ENCODE results near the gene MTHFSD.

The MTHFSD gene

DNA sequence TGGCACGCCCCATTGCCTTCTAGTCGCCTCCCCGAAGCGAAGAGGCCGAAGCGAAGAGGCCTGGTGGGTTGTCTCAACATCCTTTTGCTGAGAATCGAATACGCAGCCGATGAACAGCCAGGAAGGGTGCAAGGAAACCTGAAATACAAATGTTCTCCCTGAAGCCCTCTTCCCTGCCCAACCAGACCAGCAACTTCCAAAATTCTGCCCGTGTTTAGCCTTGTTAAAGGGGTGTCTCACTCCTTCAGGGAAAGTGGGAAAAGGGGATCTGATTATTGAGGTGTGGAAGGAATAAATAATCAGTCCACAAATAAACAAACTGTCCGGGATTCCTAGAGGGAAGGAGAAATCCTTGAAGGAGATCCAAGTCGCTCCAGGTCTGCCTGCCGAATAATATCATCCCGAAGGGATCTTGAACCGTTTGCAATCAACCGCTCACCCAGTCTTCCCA is 10.2 kb upstream of the MTHFSD start:
- DNase-seq, result no peak
- Histone ChIP-seq H3K27me3 (replicated peaks; ENCODE audit: insufficient read depth, low read length) (peaks cover 73% of the 10 kb centered on the region), H3K4me1 (ENCODE audit: low read length) (no peaks in the 10 kb centered on the region), H4K20me1 (ENCODE audit: insufficient read depth, low read length) (no peaks in the 10 kb centered on the region), H3F3A (ENCODE audit: insufficient read depth, low read length) (no peaks in the 10 kb centered on the region), H3K27ac (ENCODE audit: low read length) (no peak overlapping the region), H2AFZ (ENCODE audit: low read length) (no peak overlapping the region), H3K9me3 (replicated peaks; ENCODE audit: insufficient read depth, low read length) (no peaks in the 10 kb centered on the region), H3K36me3 (replicated peaks; ENCODE audit: insufficient read depth, low read length) (no peaks in the 10 kb centered on the region), H3K4me2 (ENCODE audit: low read depth, low read length) (no peak overlapping the region), H3K79me2 (ENCODE audit: low read length) (no peaks in the 10 kb centered on the region), H3K9me2 (replicated peaks; ENCODE audit: insufficient read depth, low read length) (no peaks in the 10 kb centered on the region), H3K9ac (ENCODE audit: low read length) (no peak overlapping the region), H3K4me3 (ENCODE audit: low read length) (no peak overlapping the region)
- TF ChIP-seq, protein P1, sequence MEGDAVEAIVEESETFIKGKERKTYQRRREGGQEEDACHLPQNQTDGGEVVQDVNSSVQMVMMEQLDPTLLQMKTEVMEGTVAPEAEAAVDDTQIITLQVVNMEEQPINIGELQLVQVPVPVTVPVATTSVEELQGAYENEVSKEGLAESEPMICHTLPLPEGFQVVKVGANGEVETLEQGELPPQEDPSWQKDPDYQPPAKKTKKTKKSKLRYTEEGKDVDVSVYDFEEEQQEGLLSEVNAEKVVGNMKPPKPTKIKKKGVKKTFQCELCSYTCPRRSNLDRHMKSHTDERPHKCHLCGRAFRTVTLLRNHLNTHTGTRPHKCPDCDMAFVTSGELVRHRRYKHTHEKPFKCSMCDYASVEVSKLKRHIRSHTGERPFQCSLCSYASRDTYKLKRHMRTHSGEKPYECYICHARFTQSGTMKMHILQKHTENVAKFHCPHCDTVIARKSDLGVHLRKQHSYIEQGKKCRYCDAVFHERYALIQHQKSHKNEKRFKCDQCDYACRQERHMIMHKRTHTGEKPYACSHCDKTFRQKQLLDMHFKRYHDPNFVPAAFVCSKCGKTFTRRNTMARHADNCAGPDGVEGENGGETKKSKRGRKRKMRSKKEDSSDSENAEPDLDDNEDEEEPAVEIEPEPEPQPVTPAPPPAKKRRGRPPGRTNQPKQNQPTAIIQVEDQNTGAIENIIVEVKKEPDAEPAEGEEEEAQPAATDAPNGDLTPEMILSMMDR (IDR thresholded peaks at IDR 0.05; ENCODE audit: low read length), result no peak
- TF ChIP-seq EZH2phosphoT487 (IDR thresholded peaks at IDR 0.05; ENCODE audit: low read length) (no peak), EZH2 (optimal IDR thresholded peaks at IDR 0.05; ENCODE audit: low read depth, low read length) (no peak)

DNA sequence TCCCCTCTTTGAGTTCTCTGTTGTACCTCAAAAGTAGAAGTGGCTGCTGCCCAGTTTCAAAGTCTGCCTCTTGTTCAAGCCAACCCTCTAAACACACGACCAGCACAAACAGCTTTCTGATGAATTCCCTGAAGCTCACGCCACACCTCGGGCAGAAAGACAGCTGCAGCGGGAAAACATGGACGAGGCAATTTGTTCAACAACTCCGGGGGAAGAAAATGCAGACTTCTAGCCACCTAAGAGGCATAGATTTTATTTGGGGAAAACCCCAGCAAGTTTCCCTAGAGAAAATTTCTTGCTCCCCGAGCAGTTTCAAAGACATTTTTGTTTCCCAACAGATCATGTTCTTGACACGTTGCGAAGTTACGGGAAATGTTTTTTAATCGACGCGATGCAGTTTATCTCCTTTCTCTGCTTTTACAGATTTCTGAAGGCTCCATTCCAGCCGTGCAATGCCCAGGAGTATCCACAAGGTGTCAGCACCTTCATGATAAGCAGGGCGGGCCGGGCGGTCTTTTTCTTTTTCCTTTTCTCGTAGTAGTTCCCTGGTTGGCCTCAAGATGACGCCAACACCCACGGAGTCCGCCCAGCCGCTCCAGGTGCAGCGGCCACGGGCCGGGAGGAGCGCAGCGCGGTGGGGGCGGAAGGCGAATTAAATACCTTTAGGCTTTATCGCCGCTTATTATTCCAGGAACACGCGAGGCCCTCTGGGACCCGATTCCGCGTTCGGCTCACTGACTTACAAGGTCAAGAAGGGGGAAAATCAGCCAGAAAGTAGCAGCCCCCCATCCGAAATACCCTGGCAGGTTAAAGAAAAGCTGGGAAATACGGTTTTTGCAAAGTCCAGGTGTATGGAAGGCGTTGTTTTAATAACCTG is 8.7 kb upstream of the MTHFSD start:
- Histone ChIP-seq H3K9me3 (replicated peaks; ENCODE audit: insufficient read depth, low read length) (no peaks in the 10 kb centered on the region), H3F3A (ENCODE audit: insufficient read depth, low read length) (no peaks in the 10 kb centered on the region), H2AFZ (ENCODE audit: low read length) (no peak overlapping the region), H3K27me3 (replicated peaks; ENCODE audit: insufficient read depth, low read length) (peaks cover 66% of the 10 kb centered on the region), H3K4me1 (ENCODE audit: low read length) (no peaks in the 10 kb centered on the region), H3K79me2 (ENCODE audit: low read length) (no peaks in the 10 kb centered on the region), H3K4me2 (ENCODE audit: low read depth, low read length) (no peak overlapping the region; the same call in 1 of the 2 replicates), H3K4me3 (ENCODE audit: low read length) (no peak overlapping the region), H3K36me3 (replicated peaks; ENCODE audit: insufficient read depth, low read length) (no peaks in the 10 kb centered on the region), H3K9me2 (replicated peaks; ENCODE audit: insufficient read depth, low read length) (no peaks in the 10 kb centered on the region), H4K20me1 (ENCODE audit: insufficient read depth, low read length) (no peaks in the 10 kb centered on the region), H3K27ac (ENCODE audit: low read length) (no peak overlapping the region), H3K9ac (ENCODE audit: low read length) (no peak overlapping the region)
- TF ChIP-seq, protein P1 (IDR thresholded peaks at IDR 0.05; ENCODE audit: low read length), result peak; percentile 89
- no peak for TF ChIP-seq EZH2 (optimal IDR thresholded peaks at IDR 0.05; ENCODE audit: low read depth, low read length)
- peak; percentile 73 for DNase-seq

DNA sequence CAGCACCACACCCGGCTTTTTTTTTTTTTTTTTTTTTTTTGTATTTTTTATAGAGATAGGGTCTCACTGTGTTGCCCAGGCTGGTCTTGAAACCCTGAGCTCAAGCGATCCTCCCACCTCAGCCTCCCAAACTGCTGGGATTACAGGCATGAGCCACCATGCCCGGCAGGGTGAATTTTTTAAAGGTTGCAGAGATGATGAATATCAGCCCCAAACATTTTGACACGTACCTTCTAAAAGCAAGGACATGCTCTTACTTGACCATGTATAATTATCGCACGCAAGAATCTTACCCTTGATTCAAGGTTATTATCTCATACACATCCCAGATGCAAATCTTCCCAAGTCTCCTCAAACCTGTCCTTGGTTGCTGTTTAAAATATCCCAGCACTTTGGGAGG is 7.3 kb upstream of the MTHFSD start:
- no peaks in the 10 kb centered on the region for H3F3A ChIP-seq (ENCODE audit: insufficient read depth, low read length)
- H3K9ac ChIP-seq (ENCODE audit: low read length), result no peak overlapping the region

More for the DNA sequence above, 7.3 kb upstream of the MTHFSD start:
- Histone ChIP-seq H3K27me3 (replicated peaks; ENCODE audit: insufficient read depth, low read length) (peaks cover 77% of the 10 kb centered on the region), H3K27ac (ENCODE audit: low read length) (no peak overlapping the region), H3K4me2 (ENCODE audit: low read depth, low read length) (no peak overlapping the region), H2AFZ (ENCODE audit: low read length) (no peak overlapping the region), H4K20me1 (ENCODE audit: insufficient read depth, low read length) (no peaks in the 10 kb centered on the region), H3K9me3 (replicated peaks; ENCODE audit: insufficient read depth, low read length) (no peaks in the 10 kb centered on the region), H3K36me3 (replicated peaks; ENCODE audit: insufficient read depth, low read length) (no peaks in the 10 kb centered on the region), H3K9me2 (replicated peaks; ENCODE audit: insufficient read depth, low read length) (no peaks in the 10 kb centered on the region), H3K4me1 (ENCODE audit: low read length) (no peaks in the 10 kb centered on the region), H3K79me2 (ENCODE audit: low read length) (no peaks in the 10 kb centered on the region), H3K4me3 (ENCODE audit: low read length) (no peak overlapping the region)
- no peak for DNase-seq
- no peak for TF ChIP-seq EZH2phosphoT487 (IDR thresholded peaks at IDR 0.05; ENCODE audit: low read length)
- TF ChIP-seq EZH2 (optimal IDR thresholded peaks at IDR 0.05; ENCODE audit: low read depth, low read length), result no peak
- TF ChIP-seq, protein P1 (IDR thresholded peaks at IDR 0.05; ENCODE audit: low read length), result no peak

All from MM.1S (cell line).